Stimulated activated CD4-positive, alpha-beta T cell treated with anti-CD3 and anti-CD28 coated beads, Interleukin-2, amount 100 ng/mL, for 4 hours (primary cell): ENCODE measurements around the gene CD82.

ENCODE experiments used
- DNase-seq: peaks from one replicate; pipeline ENCODE4 v3.0.0-alpha.2; 2020; ENCODE audit warnings: low read depth

Gene CD82

DNA sequence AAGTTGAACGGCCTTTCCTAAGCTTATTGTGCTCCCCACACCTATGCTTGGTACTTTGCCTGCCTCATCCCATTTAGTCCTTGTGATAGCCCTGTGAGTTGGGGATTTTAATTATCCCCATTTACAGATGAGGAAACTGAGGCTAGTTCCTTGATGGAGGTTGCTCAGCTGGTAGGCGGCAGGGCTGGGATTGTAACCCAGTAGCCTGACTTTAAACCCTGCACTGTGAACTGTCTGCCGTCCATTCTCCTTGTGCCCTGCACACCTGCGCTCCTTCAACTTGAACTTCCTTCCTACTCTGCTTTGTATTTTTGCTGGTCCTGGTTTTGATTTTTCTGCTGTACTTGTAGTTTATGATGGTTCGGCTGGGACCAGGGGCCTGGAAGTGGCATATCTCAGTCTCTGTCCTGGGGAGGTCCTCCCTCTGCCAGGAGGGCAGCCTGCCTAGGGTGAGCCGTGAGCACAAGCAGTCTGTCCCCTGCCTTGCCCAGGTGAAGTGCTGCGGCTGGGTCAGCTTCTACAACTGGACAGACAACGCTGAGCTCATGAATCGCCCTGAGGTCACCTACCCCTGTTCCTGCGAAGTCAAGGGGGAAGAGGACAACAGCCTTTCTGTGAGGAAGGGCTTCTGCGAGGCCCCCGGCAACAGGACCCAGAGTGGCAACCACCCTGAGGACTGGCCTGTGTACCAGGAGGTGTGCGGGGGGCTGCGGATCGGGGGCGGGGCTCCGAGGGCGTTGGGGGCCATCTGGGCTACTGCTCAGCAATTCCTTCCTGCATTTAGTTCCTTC is 52.4 kb downstream of the CD82 start:
- no peak for DNase-seq

DNA sequence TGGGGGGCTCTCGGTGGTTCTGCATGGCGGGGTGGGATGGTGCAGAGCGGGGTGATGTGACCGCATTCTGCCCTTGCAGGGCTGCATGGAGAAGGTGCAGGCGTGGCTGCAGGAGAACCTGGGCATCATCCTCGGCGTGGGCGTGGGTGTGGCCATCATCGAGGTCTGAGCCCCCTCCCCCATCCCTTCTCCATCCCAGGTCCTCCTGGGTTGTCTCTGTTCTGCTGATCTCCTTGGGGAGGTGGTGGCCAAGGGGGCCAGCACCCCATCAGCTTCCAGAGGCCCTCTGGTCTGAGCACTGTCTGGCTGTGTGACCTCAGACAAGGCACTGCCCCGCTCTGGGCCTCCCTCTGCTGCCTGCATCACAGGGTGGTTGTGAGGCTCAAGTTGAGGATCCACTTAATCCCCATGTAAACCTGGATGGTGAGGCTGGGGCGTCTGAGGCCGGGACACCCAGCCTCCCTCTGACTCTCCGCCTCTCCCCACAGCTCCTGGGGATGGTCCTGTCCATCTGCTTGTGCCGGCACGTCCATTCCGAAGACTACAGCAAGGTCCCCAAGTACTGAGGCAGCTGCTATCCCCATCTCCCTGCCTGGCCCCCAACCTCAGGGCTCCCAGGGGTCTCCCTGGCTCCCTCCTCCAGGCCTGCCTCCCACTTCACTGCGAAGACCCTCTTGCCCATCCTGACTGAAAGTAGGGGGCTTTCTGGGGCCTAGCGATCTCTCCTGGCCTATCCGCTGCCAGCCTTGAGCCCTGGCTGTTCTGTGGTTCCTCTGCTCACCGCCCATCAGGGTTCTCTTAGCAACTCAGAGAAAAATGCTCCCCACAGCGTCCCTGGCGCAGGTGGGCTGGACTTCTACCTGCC is 53.3 kb downstream of the CD82 start:
- no peak for DNase-seq

DNA sequence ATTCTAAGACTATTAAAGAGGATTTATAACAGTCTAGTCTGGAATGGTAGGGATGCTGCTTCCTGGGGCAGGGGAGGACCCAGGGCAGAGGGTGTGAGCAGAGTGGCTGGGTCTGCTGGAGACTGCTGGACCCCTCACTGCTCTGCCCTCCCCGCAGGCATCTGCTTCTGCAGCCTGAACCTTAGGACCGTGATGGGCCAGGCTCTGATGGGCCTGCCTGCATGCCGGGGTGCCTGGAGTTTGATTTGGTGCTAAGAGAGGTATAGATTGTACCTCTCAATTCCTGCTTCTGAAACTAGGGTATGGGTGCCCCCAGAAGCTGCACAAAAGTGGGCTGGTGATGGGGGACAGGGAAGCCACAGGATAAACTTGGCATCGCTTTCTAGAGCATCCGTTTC is 54.9 kb downstream of the CD82 start:
- DNase-seq = no peak

DNA sequence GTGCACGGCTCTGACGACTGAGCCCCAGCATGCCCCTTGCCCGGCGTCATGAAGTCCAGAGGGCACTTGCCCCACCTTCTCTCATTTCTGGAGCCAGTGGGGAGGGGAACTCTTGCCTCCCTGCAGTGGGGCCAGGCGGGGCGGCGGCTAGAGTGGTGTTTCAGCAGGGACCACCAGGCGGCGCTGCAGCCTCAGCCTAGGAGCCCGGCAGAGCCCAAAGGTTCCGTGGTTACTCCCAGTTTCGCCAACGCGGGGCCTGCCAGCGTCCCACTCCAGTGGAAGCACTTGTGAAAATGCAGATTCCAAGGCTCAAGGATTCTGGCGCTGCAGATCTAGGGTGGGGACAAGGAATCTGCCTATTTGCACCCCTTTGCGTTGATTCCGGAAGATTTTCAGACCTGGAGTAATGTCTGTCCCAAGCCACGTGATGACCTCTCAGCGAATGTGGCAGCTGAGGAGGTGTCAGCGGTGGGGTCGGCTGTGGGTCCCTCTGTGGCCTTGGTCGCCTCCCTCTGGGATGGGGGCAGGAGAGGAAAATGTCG is 55.7 kb downstream of the CD82 start:
- peak; percentile 24 for DNase-seq

DNA sequence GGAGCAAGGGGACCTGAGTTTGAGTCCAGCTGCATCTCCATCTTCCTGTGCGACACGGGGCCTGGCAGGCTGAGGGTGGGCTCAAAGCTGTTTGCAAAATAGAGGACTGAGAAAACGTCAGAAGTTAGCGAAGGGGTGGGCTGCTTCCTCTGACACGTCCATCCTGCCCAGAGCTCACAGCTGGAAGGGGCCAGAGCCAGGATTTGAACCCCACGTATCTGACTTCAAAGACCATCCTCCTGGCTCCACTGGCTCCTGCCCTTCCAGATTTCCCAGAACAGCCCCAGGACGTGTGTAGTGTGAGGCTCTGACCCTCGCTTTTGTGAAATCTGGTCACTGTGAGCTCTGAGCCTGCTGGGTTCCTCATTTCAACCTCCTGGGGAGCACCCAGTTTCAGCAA is 56.3 kb downstream of the CD82 start:
- DNase-seq = no peak

DNA sequence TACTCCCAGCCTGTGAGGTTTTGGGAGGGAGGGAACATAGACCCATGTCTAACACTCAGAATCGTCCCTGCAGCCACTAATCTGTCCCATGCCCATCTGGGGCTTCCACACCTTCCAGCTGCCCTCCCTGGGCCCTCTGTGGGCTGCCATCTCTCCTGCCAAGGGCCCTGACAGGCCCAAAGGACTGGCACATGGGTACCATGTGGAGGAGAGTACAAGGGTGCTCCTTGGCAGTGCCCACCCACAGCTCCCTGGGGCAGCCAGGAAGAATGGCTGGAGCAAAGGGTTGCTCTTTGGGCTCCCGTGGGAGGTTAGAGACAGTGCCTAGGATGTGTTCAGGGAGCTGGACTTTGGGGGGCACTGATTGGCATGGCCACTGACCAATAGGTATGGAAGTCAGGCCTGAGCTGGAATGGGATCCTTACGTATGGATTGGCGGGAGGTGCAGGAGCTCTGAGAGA is 56.8 kb downstream of the CD82 start:
- DNase-seq = no peak

DNA sequence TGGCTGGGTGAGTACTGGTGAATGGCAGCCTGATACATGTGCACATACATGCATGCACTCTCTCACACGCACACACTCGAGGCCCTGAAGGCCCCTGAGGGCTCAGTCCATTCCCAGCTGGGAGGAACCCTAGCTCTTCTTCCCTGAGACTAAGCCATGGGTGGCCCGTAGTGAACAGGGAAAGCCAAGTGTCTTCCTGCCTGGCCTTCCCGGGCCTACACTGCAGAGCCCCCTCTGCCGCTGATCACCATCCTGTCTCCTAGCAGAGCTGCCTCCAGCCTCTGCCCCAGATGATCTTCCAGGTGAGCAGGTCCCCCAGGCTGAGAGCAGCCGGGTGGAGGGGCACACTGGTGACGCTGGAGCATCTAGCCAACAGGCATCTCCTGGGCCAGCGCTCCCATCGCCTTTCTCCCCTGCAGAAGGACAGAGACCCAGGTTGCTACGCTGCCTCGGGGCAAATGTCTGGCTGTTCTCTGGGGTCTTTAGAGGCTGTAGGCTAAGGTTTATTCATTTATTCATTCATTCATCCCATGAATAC is 57.3 kb downstream of the CD82 start:
- no peak for DNase-seq

DNA sequence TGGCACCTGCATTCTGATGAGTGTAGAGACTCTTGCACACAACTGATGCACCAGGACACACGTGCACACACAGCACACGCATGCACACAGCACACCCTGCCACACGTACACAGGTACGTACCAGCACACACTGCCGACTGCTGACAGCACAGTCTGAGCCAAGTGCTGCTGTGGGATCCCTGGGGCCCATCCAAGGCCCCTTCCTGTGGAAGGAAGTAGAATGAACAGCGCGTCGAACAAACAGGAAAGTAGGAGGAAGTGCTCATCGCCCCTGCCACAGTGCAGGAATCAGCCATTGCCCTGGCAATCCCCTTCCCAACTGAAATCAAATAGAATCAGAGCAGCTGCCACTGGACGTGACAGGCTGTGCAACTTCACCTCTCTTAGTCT is 57.9 kb downstream of the CD82 start:
- no peak for DNase-seq

DNA sequence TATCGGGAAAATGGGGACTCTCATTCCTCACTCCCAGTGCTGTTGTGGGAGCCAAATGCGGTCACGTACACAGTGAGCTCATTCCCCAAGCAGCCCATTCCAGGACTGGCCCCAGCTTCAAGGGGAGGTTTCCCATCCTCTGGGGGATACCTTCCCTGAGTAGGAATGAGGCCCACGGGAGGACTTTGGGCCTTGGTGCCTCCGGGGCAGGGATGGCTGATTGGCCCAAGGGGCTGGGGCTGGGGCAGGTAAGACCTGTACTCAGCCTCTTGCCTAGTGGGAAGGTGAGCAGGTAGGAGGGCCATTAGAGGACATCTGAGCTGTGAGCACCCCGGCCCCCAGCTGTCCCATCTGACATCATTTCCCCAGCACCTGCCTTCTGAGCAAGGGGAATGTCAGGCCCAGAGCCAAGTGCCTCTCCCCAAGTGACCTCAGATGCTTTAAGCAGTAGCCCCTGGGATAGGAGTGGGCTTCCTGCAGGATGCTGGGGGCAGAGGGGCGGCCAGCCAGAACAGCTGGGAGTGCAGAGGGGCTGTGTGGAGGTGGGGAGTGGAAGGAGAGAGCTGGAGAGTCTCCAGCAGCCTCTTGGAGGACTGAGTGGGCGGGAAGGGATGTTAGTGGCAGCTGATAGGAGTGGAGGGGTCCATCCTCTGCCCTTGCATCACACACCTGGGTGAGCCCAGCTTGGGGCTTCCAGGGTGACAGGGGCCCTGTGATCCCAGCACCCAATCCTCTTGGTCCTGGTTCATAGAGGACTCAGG is 58.4 kb downstream of the CD82 start:
- no peak for DNase-seq

DNA sequence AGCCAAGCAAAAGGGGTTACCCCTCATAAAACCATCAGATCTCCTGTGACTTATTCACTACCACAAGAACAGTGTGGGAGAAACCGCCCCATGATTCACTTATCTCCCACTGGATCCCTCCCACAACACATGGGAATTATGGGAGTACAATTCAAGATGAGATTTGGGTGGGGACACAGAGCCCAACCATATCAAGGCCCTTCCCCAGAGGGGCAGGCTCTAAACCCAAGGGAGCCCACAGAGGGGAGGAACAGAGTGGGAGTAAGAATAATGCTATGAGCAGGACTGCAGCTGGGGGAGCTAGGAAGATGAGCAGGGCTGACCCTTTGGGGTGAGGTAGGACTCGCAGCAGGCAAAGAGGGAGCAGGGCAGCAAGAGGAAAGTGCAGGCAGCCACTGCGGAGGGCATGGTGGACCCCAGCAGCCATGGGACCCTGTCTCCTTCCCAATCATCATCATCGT is 59.3 kb downstream of the CD82 start:
- DNase-seq = no peak

DNA sequence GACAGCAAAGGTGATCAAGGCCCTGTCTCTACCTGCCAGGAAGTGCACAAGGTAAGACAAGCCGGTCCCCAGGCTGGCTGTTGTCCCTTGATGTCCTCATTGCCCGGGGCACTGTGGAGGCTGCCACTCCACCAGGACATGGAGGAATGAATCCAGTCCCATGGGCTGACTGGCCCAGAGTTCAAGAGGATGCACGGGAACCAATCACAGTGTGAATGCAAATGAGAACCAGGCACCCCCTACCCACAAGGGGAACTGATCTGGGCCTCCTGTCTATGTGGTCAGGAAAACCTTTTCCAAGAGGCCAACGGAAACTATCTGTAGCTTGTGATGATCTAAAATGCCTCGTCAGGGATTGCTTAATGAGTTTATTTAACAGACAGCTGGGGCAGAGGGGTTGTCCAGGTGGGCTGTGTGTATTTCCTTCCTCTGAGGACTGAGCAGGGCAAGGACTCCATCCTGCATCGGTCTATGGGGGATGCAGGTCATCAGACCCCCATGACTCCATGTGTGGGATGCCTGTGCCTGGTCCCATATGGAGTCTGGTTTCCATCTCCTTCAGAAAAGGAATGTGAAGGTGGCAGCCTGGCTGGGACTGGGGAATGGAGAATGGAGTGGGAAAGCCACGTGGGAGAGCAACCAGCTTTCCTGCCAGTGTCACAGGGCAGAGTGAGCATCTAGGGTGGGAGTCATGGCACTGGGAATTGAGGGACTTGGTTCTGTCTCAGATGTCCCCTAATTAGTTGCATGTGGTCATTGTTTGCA is 60.5 kb downstream of the CD82 start:
- no peak for DNase-seq

DNA sequence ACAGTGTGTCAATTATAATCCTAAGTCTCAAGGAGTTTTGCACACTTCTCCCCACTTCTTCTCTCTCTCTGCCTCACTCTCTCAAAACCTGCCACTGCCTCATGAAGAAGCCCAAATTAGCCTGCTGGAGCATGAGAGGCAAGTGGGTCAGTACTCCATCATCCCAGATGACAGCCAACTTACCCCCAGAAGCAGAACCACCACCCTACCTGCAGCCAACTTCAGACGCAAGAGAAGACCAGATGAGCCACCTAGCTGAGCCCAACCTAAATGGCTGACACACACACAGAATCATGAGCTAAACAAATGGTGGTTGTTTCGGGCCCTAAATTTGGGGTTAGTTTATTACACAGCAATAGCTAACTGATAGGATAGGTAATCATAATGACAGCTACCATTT is 61.2 kb downstream of the CD82 start:
- DNase-seq = no peak

DNA sequence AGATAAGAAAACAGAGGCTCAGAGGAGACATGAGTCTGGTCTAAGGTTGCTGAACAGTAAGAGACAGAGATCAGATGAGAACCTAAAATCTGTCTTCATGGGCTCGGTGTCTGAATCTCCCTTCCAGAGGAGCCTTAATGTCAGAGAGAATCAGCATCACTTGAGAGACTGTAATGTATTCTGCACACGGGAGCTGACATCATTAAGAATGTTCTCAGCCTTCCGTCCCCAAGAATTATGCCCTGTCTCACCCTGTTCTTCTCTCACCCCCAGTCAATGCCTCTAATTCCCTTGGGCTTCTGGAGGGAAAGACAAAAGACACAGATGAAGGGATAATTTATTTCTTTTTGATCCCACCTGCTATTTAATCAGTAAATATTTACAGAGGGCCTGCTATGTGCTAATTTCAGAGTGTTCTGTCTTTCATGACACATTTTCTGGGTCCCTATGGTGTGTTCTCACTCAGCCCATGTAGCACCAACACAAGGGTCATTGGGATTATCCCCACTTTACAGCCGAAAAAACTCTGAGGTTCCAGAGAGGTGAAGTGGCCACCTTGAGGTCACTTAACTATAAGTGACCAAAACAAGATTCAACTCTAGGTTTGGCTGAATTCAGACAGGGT is 61.8 kb downstream of the CD82 start:
- no peak for DNase-seq

DNA sequence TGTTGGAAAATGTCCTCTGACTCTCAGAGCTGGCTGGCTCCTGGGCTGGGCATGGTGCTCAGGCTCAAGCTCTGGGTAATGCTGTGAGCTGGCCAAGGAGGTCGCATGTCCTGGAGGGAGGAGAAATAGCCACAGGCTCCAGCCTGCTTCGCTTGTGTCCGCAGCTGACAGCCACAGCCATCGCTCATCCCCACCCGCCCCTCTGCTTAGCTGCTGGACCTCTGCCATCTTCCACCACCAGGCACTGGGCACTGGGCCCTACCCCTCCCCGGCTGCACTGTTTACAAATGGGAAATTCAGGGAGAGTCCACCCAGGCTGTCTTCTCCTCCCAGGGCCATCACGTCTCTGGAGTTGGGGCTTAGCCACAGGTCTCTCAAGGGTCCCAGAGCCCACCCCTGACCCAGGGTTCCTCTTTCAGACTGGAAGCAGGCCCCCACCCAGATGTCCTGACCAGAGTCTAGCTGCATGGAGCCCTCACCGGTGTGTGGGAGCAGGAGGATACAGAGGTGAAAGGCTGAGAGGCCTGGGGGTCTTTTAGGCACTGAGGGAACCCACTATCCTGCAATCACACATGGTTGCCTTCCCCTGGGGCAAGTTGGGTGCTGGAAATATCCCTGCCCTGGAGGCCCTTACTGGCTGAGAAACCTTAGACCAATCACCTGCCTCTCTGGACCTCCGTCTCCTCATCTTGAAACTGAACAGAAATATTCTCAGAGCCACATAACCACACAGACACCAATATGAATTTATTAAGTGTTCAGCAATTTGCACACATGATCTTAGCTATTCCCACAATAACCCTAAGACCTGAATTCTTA is 62.7 kb downstream of the CD82 start:
- no peak for DNase-seq

DNA sequence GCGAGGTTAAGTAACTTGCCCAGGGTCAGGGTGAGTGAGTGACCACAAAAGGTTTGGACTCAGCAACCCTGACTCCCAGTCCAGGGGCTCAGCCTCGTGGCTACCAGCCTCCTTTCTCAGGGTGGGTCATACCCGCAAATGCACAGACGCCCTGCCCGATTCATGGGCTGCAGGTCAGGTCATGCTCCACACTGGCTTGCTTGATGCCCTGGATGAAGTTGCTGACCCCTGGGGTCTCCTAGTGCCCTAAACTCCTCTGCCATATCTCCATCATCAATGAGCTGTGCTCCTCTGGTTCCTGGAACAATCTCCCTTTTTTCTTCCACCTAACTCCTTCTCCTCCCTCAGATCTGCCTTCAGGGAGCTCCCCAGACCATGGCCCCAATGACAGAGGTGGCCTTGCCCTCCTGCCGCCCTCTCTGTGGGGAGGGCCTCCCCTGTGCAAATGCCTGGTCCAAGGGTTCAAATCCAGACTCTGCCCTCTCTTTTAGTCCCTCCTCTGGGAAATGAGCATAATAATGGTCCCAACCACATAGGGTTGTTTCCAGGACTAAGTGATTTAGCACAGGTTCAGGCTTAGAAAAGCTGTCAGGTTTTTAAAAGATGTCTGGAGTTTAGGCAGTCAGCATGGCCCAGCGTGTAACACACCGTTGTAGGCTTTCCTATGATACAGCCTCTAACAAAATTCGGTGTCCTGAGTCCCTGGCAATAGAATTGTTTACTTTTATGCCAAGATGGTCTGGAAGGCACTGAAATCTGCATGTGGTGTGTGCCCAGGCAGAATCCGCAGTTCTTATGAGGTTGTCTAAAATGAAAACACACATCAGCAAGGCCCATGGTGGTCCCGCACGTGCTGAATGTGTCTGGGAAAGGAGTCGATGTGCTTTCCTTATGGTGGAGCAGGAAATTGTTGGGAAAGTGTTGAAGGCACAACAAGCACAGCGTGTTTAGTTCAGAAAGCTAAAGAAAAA is 63.6 kb downstream of the CD82 start:
- DNase-seq = no peak

DNA sequence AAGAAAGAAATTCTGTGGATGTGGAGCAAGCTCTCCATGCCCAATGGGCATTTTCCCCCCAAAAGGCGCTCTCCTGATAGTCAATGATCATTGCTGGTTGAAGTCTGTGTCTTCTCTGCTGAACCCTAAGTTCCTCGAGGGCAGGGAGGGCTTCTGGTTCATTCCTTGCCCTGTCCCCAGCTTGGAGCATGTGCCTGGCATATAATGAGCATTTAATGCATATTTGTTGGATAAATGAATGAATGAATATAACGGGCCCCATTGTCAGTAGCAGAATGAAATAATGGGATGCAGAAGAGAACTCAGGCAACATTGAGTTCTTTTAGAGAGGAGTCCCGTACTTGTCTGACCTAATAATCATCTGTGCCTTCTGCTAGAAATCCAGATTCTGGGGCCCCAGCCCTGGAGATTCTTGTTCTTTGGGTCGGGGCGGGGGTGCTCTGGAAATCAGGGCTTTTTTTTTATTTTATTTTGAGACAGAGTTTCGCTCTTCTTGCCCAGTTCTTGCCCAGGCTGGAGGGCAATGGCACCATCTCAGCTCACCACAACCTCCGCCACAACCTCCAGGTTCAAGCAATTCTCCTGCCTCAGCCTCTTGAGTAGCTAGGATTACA is 64.4 kb downstream of the CD82 start:
- DNase-seq = no peak

DNA sequence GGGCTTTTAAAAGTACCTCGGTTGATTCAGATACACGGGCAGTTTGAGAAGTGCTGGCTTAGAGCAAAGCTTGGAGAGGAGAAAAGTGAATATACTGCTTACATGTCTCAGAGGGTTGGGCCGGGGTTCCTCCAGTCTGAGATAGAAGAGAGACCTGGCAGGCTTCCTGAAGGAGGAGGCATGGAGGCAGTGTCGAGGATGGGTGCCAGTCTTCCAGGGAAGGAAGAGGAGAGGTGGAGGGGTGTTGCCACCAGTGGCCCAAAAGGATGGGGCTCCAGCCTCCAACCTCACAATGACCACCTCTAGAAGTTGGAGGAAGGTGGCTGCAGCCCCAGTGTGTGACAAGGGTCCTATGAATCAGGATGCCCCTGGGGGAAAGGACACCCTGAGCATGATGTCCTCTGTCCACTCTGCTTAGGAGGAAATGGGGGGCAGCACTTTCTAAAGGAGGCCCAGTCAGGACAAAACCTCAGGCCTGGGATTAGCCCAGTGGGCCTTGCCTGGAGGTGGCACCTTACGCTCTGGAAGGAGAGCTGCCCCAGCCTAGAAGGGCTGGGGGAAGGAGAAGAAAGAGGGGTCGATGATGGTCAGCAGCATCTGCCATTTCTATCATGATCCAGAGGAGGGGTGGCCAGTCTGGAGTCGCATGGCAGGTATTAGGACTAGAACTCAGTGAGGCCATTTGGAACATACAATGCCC is 65.2 kb downstream of the CD82 start:
- DNase-seq = no peak

DNA sequence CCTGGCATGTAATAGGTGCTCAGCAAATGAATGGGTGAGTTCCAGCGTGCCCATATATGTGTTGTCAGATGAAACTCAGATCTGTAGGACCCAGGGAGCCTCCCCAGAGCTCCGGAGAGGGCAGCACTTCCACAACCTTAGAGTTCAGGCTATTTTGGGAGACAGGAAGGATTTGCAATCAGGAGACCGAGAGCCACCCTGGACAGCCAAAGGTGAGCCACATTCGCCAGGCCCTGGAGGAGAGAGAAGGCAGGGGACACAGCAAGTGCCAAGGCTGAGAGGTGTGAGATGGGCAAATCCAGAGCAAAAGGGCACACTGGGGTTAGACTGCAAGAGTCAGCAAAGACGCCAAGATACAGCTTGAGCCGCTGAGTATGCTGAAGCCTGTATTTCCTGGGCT is 66.4 kb downstream of the CD82 start:
- no peak for DNase-seq
